ENCODE measurements around the gene FKBP2. TPM values are rescaled to one million over a fixed set of nuclear protein-coding genes. Genes with fewer than 3 reads are reported as not detected.
"Not testable (repeated sequence)": the region's sequence is repeated elsewhere in the genome, so short reads cannot be mapped to it uniquely, and the experiment has no call there.

FKBP2 gene
- total RNA-seq, 1 donor from 2014 or later: 31.4 TPM

DNA sequence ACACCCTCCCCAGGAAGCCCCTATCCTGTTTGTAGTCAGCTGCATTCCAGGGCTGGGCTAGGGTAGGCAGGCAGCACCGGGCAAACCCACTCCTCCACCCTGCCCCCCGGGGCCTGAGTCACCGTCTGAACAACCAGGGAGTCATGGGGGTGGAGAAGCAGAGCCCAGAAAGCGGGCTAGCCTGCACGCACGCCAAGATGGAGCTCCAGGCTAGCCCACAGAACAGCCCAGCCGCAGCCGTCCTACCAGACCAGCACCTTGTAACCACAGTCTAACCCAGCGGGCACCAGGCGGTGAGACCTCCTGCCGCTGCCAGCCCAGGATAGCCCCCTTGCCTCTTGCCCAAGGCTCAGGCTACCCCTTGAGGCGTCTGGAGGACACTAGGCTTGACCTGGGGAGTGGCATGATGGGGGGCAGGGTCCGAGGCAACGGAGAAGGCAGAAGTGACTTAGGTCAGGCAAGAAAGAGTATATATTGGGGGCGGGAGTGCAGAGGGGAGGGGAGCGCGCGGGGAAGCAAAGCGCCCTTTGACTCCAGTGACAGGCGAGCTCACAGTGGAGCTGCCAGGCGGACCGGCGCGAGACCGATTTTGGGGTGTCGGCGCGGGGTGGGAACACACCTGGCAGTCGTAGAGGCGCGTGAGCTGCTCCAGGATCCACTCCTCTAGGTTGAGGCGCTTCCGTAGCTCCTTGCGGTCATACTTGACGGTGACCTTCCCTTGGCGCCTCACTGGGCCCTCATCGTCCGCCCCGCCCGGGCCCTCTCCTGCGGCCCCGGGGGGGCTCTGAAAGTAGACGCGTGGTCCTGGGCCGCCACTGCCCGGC, 5.1 kb downstream of the FKBP2 start:
- no peaks in the 10 kb centered on the region for H3K36me3 Mint-ChIP-seq (ENCODE audit: unreplicated experiment)
- peaks cover 6% of the 10 kb centered on the region for H3K27me3 Mint-ChIP-seq (ENCODE audit: unreplicated experiment)
- DNase-seq: peak; percentile 70
- peak overlapping the region; percentile 77 for H3K27ac Mint-ChIP-seq (ENCODE audit: unreplicated experiment)
- H3K9me3 Mint-ChIP-seq (ENCODE audit: unreplicated experiment): peaks cover 19% of the 10 kb centered on the region
- peak overlapping the region; percentile 88 for H3K4me3 Mint-ChIP-seq (ENCODE audit: unreplicated experiment)
- peaks cover 7% of the 10 kb centered on the region for H3K4me1 Mint-ChIP-seq (ENCODE audit: low read depth, unreplicated experiment)
- TF ChIP-seq, protein P1, sequence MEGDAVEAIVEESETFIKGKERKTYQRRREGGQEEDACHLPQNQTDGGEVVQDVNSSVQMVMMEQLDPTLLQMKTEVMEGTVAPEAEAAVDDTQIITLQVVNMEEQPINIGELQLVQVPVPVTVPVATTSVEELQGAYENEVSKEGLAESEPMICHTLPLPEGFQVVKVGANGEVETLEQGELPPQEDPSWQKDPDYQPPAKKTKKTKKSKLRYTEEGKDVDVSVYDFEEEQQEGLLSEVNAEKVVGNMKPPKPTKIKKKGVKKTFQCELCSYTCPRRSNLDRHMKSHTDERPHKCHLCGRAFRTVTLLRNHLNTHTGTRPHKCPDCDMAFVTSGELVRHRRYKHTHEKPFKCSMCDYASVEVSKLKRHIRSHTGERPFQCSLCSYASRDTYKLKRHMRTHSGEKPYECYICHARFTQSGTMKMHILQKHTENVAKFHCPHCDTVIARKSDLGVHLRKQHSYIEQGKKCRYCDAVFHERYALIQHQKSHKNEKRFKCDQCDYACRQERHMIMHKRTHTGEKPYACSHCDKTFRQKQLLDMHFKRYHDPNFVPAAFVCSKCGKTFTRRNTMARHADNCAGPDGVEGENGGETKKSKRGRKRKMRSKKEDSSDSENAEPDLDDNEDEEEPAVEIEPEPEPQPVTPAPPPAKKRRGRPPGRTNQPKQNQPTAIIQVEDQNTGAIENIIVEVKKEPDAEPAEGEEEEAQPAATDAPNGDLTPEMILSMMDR (IDR thresholded peaks at IDR 0.05; ENCODE audit: partially characterized antibody, unreplicated experiment): no peak

DNA sequence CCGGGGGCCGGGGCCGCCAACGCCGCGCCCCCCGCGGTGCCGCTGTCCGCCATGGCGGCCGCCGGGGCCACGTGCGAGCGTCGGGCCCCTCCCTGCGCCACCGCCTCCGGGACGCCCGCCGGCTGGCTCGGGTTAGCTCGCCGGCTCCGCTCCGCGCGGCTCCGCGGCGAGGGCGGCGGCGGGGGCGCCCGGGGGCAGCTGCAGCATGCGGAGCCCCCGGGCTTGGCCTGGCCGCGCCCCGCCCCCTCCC, 5.7 kb downstream of the FKBP2 start:
- not testable (repeated sequence) for H3K27me3 Mint-ChIP-seq (ENCODE audit: unreplicated experiment); DNase-seq; H3K4me3 Mint-ChIP-seq (ENCODE audit: unreplicated experiment); H3K4me1 Mint-ChIP-seq (ENCODE audit: low read depth, unreplicated experiment); H3K36me3 Mint-ChIP-seq (ENCODE audit: unreplicated experiment); H3K27ac Mint-ChIP-seq (ENCODE audit: unreplicated experiment)
- H3K9me3 Mint-ChIP-seq (ENCODE audit: unreplicated experiment): peaks cover 19% of the 10 kb centered on the region

DNA sequence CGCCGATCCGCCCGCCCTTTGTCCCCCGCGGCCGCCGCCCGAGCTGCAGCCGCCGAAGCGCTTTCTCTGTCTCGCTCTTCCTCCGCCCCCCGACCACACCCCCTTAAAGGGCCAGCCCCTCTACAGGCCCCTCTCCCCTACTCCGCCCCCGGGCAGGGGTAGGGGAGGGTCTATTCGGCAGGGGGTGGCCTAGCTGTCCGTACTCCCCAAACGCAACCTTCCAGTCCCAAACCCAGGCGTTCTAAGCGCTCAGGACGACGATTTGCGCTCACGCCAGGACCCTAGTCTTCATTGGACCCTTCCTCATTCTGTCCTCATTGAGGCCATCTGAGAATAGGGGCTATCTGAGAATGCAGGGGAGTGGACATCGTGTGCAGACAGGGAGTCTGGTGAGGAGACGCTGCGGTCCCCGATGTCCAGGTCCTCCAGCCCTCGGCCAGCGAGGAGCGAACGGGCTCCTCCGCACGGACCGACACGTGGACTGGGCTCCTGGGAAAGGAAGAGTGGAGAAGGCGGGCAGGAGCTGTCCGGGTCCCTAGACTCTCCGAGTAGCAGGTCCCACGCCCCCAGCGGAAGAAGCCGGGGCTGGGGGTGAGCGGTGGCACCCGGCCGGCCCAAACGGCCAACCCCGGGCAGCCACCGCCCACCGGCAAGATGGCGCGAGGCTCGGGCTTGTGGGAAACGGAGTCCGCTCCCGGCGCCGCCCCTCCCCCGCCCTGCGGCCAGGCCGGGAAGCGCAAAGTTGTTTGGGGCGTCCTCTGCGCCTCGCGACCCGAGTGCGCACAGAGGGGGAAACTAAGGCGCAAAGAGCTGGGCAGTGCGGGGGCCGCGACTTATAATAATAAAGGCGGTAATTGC, 6.2 kb downstream of the FKBP2 start, which contains the start of gene PPP1R14B:
PPP1R14B (minus strand) TSS at position 73 of the 858 bp plus-strand sequence. CDS start 270 bp downstream, outside the sequence.
- DNase-seq: peak; percentile 93
- no peaks in the 10 kb centered on the region for H3K36me3 Mint-ChIP-seq (ENCODE audit: unreplicated experiment)
- H3K27me3 Mint-ChIP-seq (ENCODE audit: unreplicated experiment): peaks cover 10% of the 10 kb centered on the region
- H3K4me1 Mint-ChIP-seq (ENCODE audit: low read depth, unreplicated experiment): peaks cover 7% of the 10 kb centered on the region
- H3K9me3 Mint-ChIP-seq (ENCODE audit: unreplicated experiment): peaks cover 19% of the 10 kb centered on the region
- H3K4me3 Mint-ChIP-seq (ENCODE audit: unreplicated experiment): peak within 1 kb of the TSS; percentile 95
- TF ChIP-seq, protein P1 (IDR thresholded peaks at IDR 0.05; ENCODE audit: partially characterized antibody, unreplicated experiment): peak; percentile 38
- H3K27ac Mint-ChIP-seq (ENCODE audit: unreplicated experiment): peak within 1 kb of the TSS; percentile 94

DNA sequence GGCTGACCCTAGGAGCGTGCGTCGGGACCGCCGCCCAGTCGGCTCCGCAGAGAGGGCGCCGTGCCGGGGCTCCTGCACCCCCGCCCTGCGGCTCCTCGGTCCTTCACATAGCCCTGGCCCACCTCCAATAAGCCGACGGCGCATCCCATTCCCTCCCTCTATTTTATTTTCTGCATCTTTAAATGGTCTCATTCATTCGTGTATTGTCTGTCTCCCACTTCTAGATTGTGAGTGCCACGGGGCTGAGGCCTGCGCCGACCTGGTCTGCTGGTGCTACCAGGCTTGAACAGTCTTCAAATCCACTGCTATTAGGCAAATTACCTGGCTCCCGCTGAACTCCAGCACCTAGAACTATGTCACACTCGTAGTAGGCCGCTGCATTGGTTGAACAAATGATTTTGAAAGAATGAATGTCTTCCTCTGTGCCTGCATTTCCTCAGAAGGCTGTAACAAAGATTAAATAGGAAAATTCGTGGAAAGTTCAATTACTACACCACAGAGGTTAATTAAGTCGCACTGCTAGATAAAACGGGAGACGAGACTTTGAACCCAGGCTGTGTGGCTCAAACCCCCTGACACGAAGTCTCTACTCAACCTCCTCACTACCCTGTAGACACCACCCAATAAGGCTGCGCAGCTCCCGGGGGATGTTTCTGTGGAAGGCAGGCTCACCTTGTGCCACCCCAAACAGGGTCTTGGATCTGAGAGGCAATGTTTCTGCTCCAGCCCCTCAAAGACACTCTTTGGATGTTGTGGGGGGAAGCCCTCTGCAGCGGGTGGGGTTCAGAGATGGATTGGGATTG, 7.0 kb downstream of the FKBP2 start:
- TF ChIP-seq, protein P1 (IDR thresholded peaks at IDR 0.05; ENCODE audit: partially characterized antibody, unreplicated experiment): no peak
- H3K9me3 Mint-ChIP-seq (ENCODE audit: unreplicated experiment): peaks cover 19% of the 10 kb centered on the region
- peak overlapping the region; percentile 94 for H3K27ac Mint-ChIP-seq (ENCODE audit: unreplicated experiment)
- H3K36me3 Mint-ChIP-seq (ENCODE audit: unreplicated experiment): no peaks in the 10 kb centered on the region
- peak overlapping the region; percentile 95 for H3K4me3 Mint-ChIP-seq (ENCODE audit: unreplicated experiment)
- peaks cover 10% of the 10 kb centered on the region for H3K27me3 Mint-ChIP-seq (ENCODE audit: unreplicated experiment)
- H3K4me1 Mint-ChIP-seq (ENCODE audit: low read depth, unreplicated experiment): peaks cover 7% of the 10 kb centered on the region
- DNase-seq: no peak

DNA sequence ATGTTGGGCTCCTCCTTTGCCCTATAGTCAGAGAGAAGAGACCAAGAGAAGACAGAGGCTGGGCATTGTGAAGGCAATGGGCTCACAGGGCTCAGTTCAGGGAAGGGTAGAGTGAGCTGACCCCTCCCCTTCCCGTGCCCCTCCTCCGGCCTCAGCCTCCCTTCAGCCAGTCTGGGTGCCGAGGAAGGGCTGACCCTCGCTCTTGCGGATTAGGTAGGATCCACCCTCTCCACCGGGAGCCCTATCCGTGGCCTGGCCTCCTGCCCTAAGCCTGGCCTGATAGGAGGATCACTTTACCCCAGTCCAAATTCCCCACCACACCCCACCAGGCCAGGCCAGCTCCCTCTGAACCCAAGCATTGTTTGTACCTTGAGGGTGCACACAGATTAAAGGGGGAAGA, 7.7 kb downstream of the FKBP2 start:
- H3K4me3 Mint-ChIP-seq (ENCODE audit: unreplicated experiment): peak overlapping the region; percentile 95
- no peak for DNase-seq
- peak overlapping the region; percentile 94 for H3K27ac Mint-ChIP-seq (ENCODE audit: unreplicated experiment)
- peaks cover 8% of the 10 kb centered on the region for H3K27me3 Mint-ChIP-seq (ENCODE audit: unreplicated experiment)
- peaks cover 8% of the 10 kb centered on the region for H3K4me1 Mint-ChIP-seq (ENCODE audit: low read depth, unreplicated experiment)
- no peaks in the 10 kb centered on the region for H3K36me3 Mint-ChIP-seq (ENCODE audit: unreplicated experiment)
- TF ChIP-seq, protein P1 (IDR thresholded peaks at IDR 0.05; ENCODE audit: partially characterized antibody, unreplicated experiment): no peak
- peaks cover 16% of the 10 kb centered on the region for H3K9me3 Mint-ChIP-seq (ENCODE audit: unreplicated experiment)

Measured in glutamatergic neuron (in vitro differentiated cells).